K562 (cell line): Measurements from ENCODE around the gene TMEM95. TPM values are rescaled to one million over a fixed set of nuclear protein-coding genes. Genes with fewer than 3 reads are reported as not detected.

Source experiments
- ARHGAP35 ChIP-seq: fragments of 450-650 bp; IDR thresholded peaks from 2 replicates; pipeline ENCODE4 v1.6.1; 2018; ENCODE audit not compliant: partially characterized antibody
- CC2D1A ChIP-seq: fragments of 450-650 bp; IDR thresholded peaks from 2 replicates; pipeline ENCODE4 v1.6.1; 2017; ENCODE audit warnings: mild to moderate bottlenecking
- CHD4 ChIP-seq: fragments of 200-600 bp; sonication (generic); IDR thresholded peaks from 3 replicates; pipeline ENCODE4 v1.6.1; 2012; ENCODE audit warnings: low read depth, mild to moderate bottlenecking, mixed read lengths, low read length, inconsistent platforms; ENCODE audit not compliant: insufficient read depth, insufficient replicate concordance, poor library complexity, severe bottlenecking
- ELK3 ChIP-seq: fragments of 450-650 bp; formaldehyde crosslinking; IDR thresholded peaks from 2 replicates; pipeline ENCODE4 v1.4.0; 2020; ENCODE audit warnings: mild to moderate bottlenecking
- FOXJ3 ChIP-seq: sonication (generic); formaldehyde crosslinking; IDR thresholded peaks from 2 replicates; pipeline ENCODE4 v1.4.0; 2020; ENCODE audit warnings: mild to moderate bottlenecking, missing genetic modification reagents
- NUFIP1 ChIP-seq: fragments of 450-650 bp; IDR thresholded peaks from 2 replicates; pipeline ENCODE4 v1.6.1; 2018; ENCODE audit not compliant: partially characterized antibody
- RBM15 ChIP-seq: fragments of 200-400 bp; formaldehyde crosslinking; IDR thresholded peaks from 2 replicates; pipeline ENCODE4 v1.6.1; 2018; ENCODE audit warnings: mild to moderate bottlenecking, low read length, moderate library complexity; ENCODE audit not compliant: insufficient read depth
- ZBTB2 ChIP-seq: fragments of 450-650 bp; IDR thresholded peaks from 2 replicates; pipeline ENCODE4 v1.6.1; 2016; ENCODE audit warnings: antibody characterized with exemption
- ZNF41 ChIP-seq: fragments of 250-450 bp; sonication (Bioruptor Pico); conservative IDR thresholded peaks from 2 replicates; pipeline ENCODE4 v1.4.0; 2020; ENCODE audit warnings: mild to moderate bottlenecking
- polyA plus RNA-seq, 8 experiments: library from polyadenylated mRNA; depleted of rRNA in 4 of 8; stranded (reverse) in 5 of 8; unstranded in 3 of 8; fragments of >200 nt; fragmentation: Nextera tagmentation in 2 of 8; fragmentation: Illumina TruSeq in 1 of 8; extraction: Ambion mirVana in 2 of 8; extraction: Trizol in 1 of 8; gene quantifications; 2 replicates each; pipeline versions ENCODE4 v1.2.1 to v1.2.3, GENCODE V29; 2011 to 2014; ENCODE audit warnings: inconsistent platforms in 1 of 8, missing spikeins in 1 of 8
- total RNA-seq, 7 experiments: library from RNA; depleted of rRNA in 6 of 7; stranded (reverse); fragments of >200 nt in 6 of 7; fragmentation: Illumina TruSeq in 2 of 7; extraction: Trizol in 2 of 7; gene quantifications; 2 replicates each; pipeline versions ENCODE4 v1.2.1 to v1.2.3, GENCODE V29; 2011 to 2021; ENCODE audit warnings: low replicate concordance in 1 of 7

The TMEM95 gene
- total and polyA plus RNA-seq, 9 of the 15 experiments (the other 6 are each of a cell fraction or from before 2014, with no cell fraction given): not detected

DNA sequence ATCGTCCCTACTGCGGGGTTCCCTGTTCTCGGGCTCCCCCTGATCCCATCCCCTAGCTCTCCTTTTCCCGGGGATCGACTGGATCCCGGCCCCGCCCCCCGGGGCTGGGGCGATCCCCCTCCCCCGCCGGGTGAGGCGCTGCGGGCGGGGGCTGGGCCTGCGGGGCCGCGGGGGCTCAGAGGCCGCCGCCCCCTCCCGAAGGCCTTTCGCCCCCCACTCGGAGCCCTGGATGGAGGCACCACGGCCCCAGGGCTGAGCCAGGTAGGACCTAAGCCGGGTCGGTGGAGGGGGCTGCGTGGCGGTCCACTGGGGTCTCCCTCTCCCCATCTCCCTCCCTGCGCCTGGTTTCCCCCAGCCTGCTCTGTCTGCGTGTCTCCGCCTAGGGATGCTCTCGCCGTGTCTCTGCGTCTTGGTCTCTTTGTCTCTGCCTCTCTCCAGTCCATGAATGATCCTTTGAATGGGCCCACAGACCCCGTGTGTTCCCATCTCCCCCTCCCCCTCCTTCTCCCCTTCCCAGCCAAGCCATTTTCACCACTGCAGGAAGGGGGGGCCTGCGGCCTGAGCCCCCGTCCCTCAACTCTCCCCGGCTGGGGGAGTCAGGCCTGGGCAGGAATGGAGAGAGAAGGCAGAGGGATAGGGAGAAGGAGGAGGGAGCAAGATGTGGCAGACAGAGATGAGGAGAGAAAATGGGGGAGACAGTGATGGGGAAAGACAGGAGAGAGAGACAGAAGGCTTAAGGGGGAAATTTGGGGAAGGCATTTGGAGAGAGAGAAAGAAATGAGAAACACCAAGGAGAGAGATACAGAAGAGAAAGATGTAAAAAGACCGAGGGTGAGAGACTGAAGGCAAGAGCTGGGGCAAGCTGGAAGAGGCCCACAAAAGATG lies 50.6 kb downstream of the TMEM95 start (continued):
- TF ChIP-seq ARHGAP35 (no peak), NUFIP1 (no peak), CHD4 (no peak), ELK3 (CRISPR knock-in tag) (no peak), ZNF41 (CRISPR knock-in tag) (no peak), RBM15 (no peak), CC2D1A (0 out of 2 replicates have a peak, but pooled peaks have one; percentile 4), ZBTB2 (no peak), FOXJ3 (no peak)
